Measurements from ENCODE around the gene GOLGA8A. TPM values are rescaled to one million over a fixed set of nuclear protein-coding genes. Genes with fewer than 3 reads are reported as not detected.

The GOLGA8A gene
- total RNA-seq, 1 experiment from 2014 or later, result 37.2 TPM

DNA sequence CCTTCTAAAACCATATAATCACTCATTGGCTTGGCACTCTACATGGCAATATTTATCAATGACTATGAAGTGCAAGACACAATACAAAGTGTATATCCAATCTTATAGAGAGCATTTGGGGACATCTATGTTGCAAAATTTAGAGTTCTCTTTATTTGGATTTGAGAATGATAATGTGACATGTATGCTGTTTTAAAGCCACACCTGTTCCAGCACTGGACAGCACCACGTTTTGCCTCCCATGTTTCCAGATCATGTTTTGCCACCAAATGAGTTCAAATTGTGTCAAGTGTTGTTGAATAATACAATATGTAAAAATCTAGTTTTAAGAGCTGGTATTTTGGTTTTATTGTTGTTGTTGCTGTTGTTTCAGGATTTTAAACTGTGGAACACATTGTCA is 33.3 kb upstream of the GOLGA8A start:
- Histone ChIP-seq H4K20me1 (ENCODE audit: insufficient read depth) (no peaks in the 10 kb centered on the region), H3K9me3 (ENCODE audit: control insufficient read depth in 1 of 2, insufficient read depth in 1 of 2, low read depth in 1 of 2, low read length in 2 of 2) (no peaks in the 10 kb centered on the region), H3K9ac (ENCODE audit: low read length) (no peak overlapping the region), H3K36me3 (ENCODE audit: control insufficient read depth in 1 of 2, insufficient read depth in 2 of 2, low read length in 2 of 2) (no peaks in the 10 kb centered on the region), H3K79me2 (ENCODE audit: insufficient read depth, low read length) (no peaks in the 10 kb centered on the region), H3K9me2 (ENCODE audit: insufficient read depth) (no peaks in the 10 kb centered on the region), H3K27me3 (ENCODE audit: insufficient read depth, low read length) (peaks cover 9% of the 10 kb centered on the region; the same call in 1 of the 2 replicates), H3K4me3 (replicated peaks in 1 of 2; ENCODE audit: low read depth in 1 of 2, low read length in 2 of 2) (no peak overlapping the region), H3K27ac (ENCODE audit: low read depth, low read length) (no peak overlapping the region), H3K4me1 (ENCODE audit: control insufficient read depth in 1 of 2, insufficient read depth in 2 of 2, low read length in 2 of 2) (no peaks in the 10 kb centered on the region), H2AFZ (ENCODE audit: low read depth, low read length, poor library complexity, severe bottlenecking) (no peak overlapping the region), H3K4me2 (ENCODE audit: low read length) (no peak overlapping the region)
- ChIA-PET RAD21 (ENCODE audit: low non-redundant PET in 1 of 2, low total read pairs in 2 of 2, uncharacterized antibody in 2 of 2, unreplicated experiment in 2 of 2) (no interaction called here), CTCF (no interaction called here), POLR2A (no interaction called here)
- intact Hi-C loops (cut with micrococcal nuclease), result loop anchor here (10.0 kb wide), 1 partner anchor 206 kb away; no protein-coding TSS in a partner anchor
- no TSS peak for BruUV-seq (replicated peaks)
- ATAC-seq, result no peak
- TF ChIP-seq, protein P1, sequence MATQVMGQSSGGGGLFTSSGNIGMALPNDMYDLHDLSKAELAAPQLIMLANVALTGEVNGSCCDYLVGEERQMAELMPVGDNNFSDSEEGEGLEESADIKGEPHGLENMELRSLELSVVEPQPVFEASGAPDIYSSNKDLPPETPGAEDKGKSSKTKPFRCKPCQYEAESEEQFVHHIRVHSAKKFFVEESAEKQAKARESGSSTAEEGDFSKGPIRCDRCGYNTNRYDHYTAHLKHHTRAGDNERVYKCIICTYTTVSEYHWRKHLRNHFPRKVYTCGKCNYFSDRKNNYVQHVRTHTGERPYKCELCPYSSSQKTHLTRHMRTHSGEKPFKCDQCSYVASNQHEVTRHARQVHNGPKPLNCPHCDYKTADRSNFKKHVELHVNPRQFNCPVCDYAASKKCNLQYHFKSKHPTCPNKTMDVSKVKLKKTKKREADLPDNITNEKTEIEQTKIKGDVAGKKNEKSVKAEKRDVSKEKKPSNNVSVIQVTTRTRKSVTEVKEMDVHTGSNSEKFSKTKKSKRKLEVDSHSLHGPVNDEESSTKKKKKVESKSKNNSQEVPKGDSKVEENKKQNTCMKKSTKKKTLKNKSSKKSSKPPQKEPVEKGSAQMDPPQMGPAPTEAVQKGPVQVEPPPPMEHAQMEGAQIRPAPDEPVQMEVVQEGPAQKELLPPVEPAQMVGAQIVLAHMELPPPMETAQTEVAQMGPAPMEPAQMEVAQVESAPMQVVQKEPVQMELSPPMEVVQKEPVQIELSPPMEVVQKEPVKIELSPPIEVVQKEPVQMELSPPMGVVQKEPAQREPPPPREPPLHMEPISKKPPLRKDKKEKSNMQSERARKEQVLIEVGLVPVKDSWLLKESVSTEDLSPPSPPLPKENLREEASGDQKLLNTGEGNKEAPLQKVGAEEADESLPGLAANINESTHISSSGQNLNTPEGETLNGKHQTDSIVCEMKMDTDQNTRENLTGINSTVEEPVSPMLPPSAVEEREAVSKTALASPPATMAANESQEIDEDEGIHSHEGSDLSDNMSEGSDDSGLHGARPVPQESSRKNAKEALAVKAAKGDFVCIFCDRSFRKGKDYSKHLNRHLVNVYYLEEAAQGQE (IDR thresholded peaks at IDR 0.05; ENCODE audit: low read depth), result peak; percentile 31
- TF ChIP-seq SP1 (IDR thresholded peaks at IDR 0.05; ENCODE audit: low read depth) (no peak), CEBPB (IDR thresholded peaks at IDR 0.05; ENCODE audit: low read depth) (no peak), EGR1 (IDR thresholded peaks at IDR 0.05; ENCODE audit: low read depth) (no peak)
- DNase-seq (ENCODE audit: low read depth, low spot score), result no peak

DNA sequence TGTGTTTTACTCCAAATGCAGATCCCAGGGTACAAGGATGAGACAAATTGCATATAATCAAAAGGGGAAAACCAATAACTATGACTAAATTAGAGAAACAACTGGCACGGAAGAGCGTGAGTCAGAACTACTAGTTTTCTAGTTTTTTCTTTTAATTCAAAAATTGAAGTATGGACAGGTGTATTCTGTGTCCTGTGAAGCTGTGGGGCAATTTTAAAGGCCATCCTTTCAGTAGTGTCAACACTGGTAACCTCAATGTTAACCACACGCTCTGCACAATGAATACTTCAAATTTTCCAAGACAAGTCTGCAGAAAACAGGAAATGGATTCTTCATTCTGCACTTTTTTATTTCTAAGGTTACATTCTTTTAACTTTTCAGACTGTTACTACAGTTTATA is 32.5 kb upstream of the GOLGA8A start:
- H3K27ac ChIP-seq (ENCODE audit: low read depth, low read length), result no peak overlapping the region
- H3K4me1 ChIP-seq (ENCODE audit: control insufficient read depth in 1 of 2, insufficient read depth in 2 of 2, low read length in 2 of 2), result no peaks in the 10 kb centered on the region
- no peaks in the 10 kb centered on the region for H4K20me1 ChIP-seq (ENCODE audit: insufficient read depth)
- H3K9me3 ChIP-seq (ENCODE audit: control insufficient read depth in 1 of 2, insufficient read depth in 1 of 2, low read depth in 1 of 2, low read length in 2 of 2), result no peaks in the 10 kb centered on the region
- no peaks in the 10 kb centered on the region for H3K79me2 ChIP-seq (ENCODE audit: insufficient read depth, low read length)
- ATAC-seq, result no peak
- no peaks in the 10 kb centered on the region for H3K9me2 ChIP-seq (ENCODE audit: insufficient read depth)
- BruUV-seq (replicated peaks), result no TSS peak
- no peak overlapping the region for H2AFZ ChIP-seq (ENCODE audit: low read depth, low read length, poor library complexity, severe bottlenecking)
- intact Hi-C loops (cut with micrococcal nuclease), result loop anchor here (10.0 kb wide), 1 partner anchor 205 kb away; no protein-coding TSS in a partner anchor
- no peaks in the 10 kb centered on the region for H3K36me3 ChIP-seq (ENCODE audit: control insufficient read depth in 1 of 2, insufficient read depth in 2 of 2, low read length in 2 of 2)
- RAD21 ChIA-PET (ENCODE audit: low non-redundant PET in 1 of 2, low total read pairs in 2 of 2, uncharacterized antibody in 2 of 2, unreplicated experiment in 2 of 2), result no interaction called here
- H3K4me3 ChIP-seq (replicated peaks in 1 of 2; ENCODE audit: low read depth in 1 of 2, low read length in 2 of 2), result no peak overlapping the region
- H3K4me2 ChIP-seq (ENCODE audit: low read length), result no peak overlapping the region
- H3K9ac ChIP-seq (ENCODE audit: low read length), result no peak overlapping the region
- no peak for DNase-seq (ENCODE audit: low read depth, low spot score)
- CTCF ChIA-PET, result no interaction called here
- peaks cover 11% of the 10 kb centered on the region; the same call in 1 of the 2 replicates for H3K27me3 ChIP-seq (ENCODE audit: insufficient read depth, low read length)
- POLR2A ChIA-PET, result no interaction called here
- TF ChIP-seq, protein P1 (IDR thresholded peaks at IDR 0.05; ENCODE audit: low read depth), result no peak
- TF ChIP-seq ZNF274 (IDR thresholded peaks at IDR 0.05; ENCODE audit: low read depth, low read length) (no peak), SP1 (IDR thresholded peaks at IDR 0.05; ENCODE audit: low read depth) (no peak), JUND (IDR thresholded peaks at IDR 0.05) (no peak), CBX3 (IDR thresholded peaks at IDR 0.05; ENCODE audit: low read depth) (no peak), POLR2A (IDR thresholded peaks at IDR 0.05; ENCODE audit: borderline replicate concordance, extremely low read depth, insufficient read depth, insufficient read length) (no peak), ELF1 (IDR thresholded peaks at IDR 0.05; ENCODE audit: borderline replicate concordance, low read depth) (no peak)
- TF ChIP-seq, protein P2, sequence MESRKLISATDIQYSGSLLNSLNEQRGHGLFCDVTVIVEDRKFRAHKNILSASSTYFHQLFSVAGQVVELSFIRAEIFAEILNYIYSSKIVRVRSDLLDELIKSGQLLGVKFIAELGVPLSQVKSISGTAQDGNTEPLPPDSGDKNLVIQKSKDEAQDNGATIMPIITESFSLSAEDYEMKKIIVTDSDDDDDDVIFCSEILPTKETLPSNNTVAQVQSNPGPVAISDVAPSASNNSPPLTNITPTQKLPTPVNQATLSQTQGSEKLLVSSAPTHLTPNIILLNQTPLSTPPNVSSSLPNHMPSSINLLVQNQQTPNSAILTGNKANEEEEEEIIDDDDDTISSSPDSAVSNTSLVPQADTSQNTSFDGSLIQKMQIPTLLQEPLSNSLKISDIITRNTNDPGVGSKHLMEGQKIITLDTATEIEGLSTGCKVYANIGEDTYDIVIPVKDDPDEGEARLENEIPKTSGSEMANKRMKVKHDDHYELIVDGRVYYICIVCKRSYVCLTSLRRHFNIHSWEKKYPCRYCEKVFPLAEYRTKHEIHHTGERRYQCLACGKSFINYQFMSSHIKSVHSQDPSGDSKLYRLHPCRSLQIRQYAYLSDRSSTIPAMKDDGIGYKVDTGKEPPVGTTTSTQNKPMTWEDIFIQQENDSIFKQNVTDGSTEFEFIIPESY (IDR thresholded peaks at IDR 0.05; ENCODE audit: extremely low read depth, insufficient replicate concordance, low read length), result no peak
- TF ChIP-seq, protein P3, sequence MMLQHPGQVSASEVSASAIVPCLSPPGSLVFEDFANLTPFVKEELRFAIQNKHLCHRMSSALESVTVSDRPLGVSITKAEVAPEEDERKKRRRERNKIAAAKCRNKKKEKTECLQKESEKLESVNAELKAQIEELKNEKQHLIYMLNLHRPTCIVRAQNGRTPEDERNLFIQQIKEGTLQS (IDR thresholded peaks at IDR 0.05), result no peak
